NOMO-1 (cell line): Measurements from ENCODE around the gene PARD3.

Experiments used
- DNase-seq, 2 experiments: peaks; one replicate each; lab custom pipeline; 2025; ENCODE audit not compliant: unreplicated experiment in 2 of 2; lab: John Stamatoyannopoulos, UW

PARD3 gene

DNA sequence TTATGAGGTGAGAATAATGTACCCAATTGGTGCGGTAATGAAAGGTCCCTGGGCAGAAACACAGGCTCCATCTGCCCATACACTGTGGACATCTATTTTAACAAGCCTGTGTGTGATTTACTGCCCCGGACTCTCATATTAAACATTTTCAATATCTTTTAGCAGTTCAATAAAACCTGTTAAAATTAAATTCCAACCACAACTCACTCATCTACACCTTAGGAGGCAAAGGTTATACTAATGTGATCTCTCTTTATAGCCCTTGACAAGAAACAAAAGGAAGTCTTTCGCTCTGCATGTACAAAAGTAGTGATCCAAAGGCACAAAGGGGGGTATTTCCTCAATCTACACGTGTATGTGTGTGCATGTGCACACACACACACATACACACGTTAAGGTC, 186.0 kb downstream of the PARD3 start:
- no peak for DNase-seq

DNA sequence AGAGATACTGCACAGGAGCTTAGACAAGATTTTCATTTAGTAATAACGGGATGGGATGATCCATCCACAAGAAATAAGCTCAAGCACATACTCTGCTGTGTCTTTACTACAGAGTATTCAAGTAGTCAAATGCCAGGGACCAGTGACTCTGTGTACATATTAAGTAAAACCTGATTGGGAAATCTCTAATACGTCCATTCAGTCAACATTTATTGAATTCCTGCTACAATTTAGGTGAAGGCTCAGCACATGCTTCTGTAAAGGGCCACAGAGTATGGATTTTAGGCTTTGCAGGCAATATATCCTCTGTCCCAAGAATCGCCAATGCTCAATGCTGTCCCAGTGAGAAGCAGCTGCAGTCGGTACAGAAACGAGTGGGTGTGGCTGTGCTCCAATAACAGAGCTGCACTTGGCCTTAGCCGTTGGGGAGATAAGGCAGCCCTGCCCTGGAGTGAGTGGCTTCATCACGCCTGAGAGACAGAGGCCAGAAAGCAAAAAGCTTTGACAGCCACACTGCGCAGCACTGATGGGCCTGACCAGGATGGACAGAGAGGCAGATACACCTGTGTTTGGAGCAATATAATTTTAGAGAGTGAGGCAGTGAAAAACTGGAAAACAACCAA, 186.8 kb downstream of the PARD3 start:
- no peak for DNase-seq

DNA sequence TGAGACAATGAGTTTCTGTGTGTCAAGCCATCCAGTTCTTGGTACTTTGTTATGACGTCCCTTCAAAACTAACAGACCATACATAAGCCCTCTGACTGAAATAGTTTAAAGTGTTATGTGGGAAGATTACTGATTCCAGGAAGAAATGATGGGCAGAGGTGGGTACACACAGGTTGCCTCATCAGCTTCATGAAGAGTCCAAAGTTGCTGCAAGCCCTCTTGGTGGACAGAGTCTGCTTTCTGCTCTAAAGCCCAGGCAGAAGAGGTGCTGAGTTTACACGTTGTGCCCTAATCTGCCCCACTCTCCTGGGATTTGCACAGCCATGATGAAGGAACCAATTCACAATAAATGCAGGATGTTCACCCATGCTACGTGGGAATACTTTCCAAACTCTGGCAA, 187.4 kb downstream of the PARD3 start:
- no peak for DNase-seq

DNA sequence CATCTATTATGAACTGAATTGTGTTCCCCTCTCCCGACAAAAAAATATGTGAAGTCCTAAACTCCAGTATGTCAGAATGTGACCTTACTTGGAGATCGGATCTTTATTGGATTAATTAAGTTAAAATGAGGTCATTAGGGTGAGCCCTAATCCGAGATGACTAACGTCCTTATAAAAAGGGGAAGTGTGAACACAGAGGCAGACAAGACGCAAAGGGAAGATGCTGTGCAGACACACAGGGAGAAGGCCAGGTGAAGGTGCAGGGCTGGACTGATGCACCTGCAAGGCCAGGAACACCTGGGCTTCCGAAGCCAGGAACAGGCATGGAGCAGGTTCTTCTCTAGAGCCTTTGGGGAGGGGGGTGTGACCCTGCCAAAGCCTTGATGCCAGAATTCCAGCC, 187.8 kb downstream of the PARD3 start:
- peak; percentile 19 to 67 for DNase-seq

DNA sequence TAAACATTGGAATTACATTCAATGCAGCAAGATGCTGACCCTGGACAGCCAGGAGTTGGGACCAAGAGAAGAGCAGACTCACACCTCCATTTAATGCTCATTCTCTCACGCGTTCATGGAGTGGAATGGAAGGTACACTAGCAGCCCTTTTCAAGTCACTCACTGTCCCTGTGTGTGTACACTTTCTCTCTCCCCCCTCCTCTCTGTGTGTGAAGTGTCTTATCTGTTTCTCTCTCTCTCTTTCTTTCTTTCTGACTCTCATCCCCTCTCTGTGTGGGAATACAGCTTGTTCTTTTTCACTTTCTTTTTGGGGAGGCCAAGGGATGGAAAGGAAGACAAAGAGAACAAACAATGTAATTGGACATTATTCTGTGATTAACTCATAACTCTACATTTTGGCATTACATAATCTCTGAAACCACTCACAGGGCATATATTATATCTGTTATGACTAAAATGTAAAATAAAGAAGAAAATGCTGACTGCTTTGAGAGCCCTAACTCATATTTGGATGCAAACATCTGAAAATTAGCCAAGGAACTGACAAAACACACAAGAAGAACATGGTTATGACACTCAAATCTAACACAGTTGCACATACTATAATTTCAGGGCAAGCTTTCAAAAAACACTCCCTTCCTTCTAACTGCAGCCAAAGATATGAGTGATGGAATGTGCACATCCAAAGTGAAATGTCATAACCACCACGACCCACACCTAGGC, 188.8 kb downstream of the PARD3 start:
- DNase-seq, result no peak

DNA sequence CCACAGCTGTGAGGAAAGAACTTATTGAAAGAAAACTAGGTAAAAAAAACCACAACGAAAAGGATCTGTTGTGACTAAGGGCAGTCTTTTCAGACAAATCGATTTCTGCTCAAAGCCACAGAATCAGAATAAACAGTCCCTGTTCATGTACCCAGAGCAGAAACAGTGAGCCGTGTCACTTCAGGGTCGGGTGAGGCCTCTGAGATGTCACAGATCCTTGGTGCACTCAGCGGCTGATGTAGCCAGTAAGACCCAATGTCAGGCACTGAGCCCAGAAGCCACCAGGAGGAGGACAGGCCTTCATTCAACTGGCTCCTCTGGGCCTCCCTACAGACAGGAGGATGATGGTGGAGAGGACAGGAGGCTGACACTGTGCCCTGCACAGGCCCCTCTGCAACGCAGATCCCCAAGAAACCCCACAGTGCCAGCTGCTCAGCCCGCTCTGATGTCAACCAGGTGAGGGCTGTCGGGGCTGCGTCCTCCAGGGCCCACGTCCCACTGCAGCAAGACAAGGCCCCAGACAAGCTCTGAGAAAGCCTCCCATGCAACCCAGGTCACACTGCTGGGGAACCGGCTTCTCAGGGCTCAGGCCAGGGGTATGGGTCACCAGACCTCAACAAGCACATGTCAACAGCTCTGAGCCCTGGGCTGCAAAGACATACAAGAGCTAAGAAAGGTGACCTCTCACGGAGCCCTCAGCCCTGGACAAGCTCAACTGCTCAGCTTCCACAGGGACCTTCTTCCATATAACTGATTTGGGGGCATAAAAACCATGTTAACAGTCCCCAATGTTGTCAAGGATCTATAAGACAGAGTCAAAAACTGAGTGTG, 190.6 kb downstream of the PARD3 start:
- no peak for DNase-seq

DNA sequence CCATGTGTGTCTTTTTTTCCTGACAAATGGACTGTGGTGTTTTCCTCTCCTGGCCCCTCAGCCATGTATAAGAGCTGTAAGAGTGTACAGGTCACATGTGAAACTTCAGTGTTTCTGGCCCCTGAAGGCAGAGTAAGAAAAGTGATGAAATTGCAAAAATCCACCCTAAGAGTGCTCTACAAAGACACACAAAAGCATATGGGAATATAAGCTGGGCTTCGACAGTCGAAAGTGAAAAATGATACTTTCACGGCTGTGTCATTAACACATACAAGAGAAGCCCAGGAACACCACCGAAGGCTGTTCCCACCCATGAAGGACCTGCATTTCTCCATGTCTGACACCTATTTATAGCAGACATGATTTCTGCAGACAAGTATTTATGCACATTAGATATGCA, 192.2 kb downstream of the PARD3 start:
- no peak for DNase-seq

DNA sequence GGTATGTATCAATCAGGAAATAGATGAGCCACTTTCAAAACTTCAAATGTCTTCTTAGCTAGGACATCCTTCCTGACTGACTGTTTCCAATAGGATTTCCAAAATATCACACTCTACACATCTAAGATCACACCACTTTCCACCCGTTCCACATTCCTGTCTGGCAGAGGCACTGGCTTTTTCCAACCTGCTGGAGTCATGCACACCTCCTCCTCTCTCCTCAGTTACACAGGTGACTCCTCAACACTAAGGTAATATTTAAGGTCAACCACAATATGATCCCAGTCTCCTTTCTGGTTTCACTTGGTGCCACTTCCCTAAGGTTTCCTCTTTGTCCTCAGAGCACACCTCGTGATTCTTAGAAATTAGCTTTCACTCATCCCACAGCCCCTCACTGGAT, 196.5 kb downstream of the PARD3 start:
- no peak for DNase-seq

DNA sequence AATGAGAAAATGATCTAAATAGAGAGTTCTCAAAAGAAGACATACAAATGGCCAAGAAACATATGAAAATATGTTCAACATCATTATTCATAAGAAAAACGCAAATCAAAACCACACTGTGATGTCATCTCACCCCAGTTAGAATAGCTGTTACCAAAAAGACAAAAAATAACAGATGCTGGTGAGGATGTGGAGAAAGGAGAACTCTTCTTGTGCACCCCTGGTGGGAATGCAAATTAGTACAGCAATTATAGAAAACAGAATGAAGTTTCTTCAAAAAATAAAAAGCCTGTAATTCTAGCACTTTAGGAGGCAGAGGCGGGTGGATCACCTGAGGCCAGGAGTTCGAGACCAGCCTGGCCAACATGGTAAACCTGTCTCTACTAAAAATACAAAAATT, 199.3 kb downstream of the PARD3 start:
- DNase-seq, result no peak

DNA sequence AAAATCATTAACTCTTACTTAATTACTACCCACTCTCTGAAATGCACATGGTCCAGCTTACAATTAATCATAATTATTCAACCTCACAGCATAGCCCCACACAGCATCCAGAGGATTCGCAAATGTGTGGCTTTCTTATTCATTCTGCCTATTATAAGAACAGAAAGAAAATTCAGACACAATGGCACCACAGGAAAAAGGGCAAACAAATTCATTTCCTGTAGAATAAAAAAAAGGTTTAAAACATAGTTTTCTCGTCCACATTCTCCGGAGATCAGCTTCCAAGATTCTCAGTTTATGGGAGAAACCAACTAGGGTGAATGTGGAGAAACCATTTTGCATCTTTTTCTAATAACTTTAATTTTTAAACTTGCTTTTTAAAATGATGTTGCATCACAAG, 201.6 kb downstream of the PARD3 start:
- DNase-seq, result no peak

DNA sequence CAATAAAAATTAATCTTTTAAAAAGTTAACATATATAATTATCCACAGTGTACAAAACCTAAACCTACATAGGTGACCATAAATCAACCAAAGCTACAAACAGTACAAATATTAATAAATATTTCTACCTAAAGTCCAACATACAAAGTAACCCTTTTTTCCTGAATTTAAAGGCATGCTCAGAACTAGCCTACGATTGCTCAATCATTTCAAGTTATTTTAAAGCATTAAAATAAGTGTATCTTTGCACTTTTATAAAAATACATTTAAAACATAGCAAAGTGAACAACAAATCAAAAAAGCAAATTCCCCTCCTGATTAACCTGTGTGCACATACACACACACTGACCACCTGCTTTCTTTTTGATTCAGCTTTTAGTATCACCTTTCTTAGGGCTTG, 202.2 kb downstream of the PARD3 start:
- no peak for DNase-seq

DNA sequence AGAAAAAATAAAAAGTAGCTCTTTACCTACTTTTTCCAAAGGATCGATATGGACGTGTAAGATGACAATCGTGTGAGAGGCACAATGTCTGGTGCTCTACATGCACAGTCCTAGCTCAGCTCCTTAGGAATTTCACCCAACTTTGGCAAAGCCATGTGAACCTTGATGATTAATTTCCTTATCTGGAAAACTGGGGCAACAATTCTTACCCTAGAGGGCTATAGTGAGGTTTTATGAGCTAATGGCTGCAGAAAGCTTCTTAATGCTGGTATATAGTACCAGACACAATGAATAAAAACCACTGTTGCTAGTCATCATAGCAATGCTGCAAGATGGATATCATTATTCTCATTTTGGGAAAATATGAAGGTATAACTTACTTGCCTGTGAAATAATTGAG, 202.7 kb downstream of the PARD3 start:
- no peak for DNase-seq

DNA sequence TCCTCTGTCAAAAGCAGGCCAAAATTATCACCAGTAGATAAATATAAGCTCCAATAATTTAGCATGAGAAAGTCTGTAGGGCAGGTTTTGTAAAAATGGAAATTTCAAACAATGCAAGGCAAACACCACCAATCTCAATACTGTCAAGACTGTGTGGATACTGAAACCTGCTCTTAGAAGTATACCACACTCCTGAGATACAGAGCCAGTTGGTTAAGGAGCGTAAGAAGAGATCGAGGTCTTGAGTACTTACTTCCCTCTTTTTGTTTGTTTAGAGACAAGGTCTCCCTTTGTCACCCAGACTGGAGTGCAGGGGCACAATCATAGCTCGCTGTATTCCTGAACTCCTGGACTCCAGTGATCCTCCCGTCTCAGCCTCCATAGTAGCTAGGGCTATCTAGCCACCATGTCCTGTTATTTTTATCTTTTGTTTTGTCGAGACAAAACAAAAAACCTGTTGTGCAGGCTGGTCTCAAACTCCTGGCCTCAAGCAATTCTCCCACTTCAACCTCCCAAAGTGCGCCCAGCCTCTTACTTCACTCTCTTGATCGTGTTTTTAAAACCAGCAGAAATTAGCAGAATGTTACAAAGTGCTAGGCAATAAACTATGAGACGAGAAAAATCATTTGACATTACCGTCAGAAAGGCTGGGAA, 205.7 kb downstream of the PARD3 start:
- no peak for DNase-seq

DNA sequence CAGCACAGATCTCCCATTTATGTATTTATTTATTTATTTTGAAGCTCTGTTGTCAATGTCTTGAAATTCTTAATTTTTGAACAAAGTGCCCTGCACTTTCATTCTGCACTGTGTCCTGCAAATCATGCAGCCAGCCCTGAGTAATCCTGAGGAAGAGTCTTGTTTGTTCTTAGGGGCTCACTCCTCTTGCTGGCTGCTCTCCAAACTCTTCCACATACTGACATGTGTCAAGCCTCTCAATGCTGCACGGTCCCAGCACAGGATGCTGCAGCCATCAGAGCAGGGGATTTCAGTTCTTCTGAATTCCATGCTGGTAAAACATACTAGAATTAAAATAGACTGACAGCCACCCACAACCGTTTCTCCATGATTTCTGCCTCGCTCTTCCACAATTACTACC, 207.2 kb downstream of the PARD3 start:
- DNase-seq, result no peak

DNA sequence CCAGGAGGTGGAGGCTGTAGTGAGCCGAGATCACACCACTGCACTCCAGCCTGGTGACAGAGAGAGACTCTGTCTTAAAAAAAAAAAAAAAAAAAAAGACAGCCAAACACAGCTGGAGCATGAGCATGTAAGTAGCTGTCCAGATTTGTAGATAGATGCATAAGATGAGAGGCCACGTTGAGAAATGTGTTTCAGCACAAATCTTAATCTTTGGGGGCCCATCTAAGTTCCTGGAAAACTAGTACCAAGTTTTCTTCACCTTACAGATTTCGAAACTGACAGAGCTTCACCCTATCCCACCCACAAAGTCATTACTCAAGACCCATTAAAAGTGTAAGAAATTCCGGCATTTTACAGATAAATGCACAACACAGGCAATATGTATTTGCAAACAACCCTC, 208.2 kb downstream of the PARD3 start:
- DNase-seq, result no peak

DNA sequence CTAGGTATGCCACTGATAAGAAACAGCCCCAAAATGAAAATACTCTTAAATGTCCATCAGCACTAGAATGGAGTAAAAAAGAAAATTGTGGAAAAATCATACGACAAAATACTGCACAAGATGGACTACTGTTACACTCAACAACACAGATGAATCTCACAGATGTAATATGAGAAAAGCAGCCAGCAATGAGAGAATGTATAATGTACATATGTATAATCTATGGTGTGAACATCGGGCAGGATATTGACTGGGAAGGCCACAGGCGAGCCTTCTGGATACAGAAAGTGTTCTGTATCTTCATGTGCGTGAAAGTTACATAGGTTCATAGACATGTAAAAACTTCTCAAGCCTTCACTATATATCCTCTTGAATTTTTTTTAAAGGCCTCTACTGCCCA, 212.6 kb downstream of the PARD3 start:
- DNase-seq, result no peak

DNA sequence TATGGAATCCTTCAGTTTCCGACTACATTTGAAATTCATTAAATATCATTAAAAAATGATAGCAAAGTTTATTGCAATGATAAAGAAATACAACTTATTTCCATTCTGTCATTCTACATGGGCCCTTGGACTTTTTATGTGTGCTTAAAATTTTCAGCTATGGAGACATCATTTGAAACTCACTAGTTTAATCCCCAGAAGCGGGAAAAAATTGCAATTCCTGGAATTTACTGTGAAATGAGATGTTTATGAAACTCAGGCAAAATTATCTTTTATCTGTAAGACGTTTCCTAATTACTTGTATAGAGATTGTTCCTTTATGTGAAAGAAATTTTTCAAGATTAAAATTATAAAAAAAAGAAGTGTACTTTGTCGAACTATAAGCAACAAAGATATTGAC, 213.4 kb downstream of the PARD3 start:
- no peak for DNase-seq

DNA sequence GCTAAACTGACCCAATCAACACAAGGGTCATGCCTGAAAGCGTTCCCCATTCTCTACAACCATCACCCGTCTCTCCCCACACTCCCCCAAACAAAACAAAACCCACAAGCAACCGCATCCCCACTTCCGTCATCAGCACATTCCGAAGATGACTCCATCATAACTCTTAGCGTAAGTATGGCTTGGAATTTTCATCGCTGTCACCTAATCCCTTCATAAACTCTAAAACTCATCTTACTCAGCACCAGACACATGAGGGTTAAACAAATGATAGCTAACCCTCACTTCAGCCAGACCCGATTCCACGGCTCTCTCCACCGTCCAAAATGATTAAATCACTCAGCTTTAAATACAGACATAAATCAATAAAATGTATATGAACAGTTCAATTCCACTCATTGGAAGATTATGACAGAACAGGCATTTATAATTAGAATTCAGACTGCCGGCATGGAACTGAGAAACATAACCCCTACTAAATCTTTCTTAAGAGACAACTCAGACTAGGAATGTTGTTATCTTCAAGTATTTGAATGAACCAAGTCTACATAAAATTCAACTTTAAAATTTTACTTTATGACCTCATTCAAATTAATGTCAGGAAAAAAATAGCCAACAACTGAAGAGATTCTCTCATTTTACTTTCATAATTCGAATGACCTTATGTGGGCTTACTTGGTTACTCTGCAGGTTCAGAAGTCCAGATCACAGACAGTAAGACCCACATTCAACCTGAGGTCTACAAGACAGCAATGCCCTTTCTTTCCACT, 215.9 kb downstream of the PARD3 start:
- no peak for DNase-seq

DNA sequence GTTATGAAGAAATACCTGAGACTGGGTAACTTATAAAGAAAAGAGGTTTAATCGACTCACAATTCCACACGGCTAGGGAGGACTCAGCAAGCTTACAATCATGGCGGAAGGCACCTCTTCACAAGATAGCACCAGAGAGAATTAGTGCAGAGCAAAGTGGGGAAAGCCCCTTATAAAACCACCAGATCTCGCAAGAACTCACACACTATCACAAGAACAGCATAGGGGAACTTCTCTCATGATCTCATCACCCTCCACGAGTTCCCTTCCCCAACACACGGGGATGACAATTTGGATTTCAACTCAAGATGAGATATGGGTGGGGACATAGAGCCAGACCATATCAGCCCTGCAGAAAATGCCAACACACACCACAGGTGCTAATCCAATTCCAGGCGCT, 218.7 kb downstream of the PARD3 start:
- DNase-seq, result no peak

DNA sequence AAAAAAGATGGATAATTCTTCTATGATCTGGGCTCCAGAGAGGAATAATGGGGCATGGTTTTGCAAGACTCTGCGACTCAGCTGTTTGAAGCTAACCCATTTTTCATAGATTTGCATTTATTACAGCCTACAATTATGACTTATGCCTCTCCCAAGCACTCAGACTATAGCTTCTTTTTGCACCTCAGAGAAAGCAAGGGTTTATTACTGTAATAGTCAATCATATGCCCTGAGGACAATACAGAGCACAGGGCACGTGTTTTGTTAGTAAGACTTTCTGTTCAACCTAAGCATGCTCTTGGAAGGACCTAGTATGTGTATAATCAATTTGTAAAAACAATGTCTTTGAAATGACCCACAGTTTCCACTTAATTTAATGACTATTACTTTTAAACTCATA, 221.2 kb downstream of the PARD3 start:
- DNase-seq, result no peak
